C4-2B (cell line): ENCODE results near the gene PRKCD.

Experiments used
- H3K27ac ChIP-seq: fragments of 450-650 bp; 2 replicates; pipeline ENCODE4 v1.5.1; 2017
- CTCF ChIP-seq: fragments of 450-650 bp; conservative IDR thresholded peaks from 2 replicates; pipeline ENCODE4 v1.5.1; 2017; ENCODE audit warnings: mild to moderate bottlenecking
- ZFX ChIP-seq: fragments of 450-650 bp; IDR thresholded peaks from 2 replicates; pipeline ENCODE4 v1.6.1; 2017

PRKCD gene

GRCh38 chr3:53174346-53175250 lies 13.6 kb downstream of the PRKCD start:
- TF ChIP-seq ZFX = no peak
- no peak overlapping the region for H3K27ac ChIP-seq

- no peak overlapping the region for H3K27ac ChIP-seq
- no peak for TF ChIP-seq ZFX
- TF ChIP-seq CTCF = no peak
Observed at GRCh38 chr3:53175613-53176540, 14.9 kb downstream of the PRKCD start.

GRCh38 chr3:53178246-53178645 lies 17.2 kb downstream of the PRKCD start:
- H3K27ac ChIP-seq = no peak overlapping the region
- TF ChIP-seq ZFX (no peak), CTCF (no peak)

GRCh38 chr3:53179580-53179979 lies 18.6 kb downstream of the PRKCD start:
- no peak overlapping the region for H3K27ac ChIP-seq
- TF ChIP-seq CTCF (no peak), ZFX (no peak)

GRCh38 chr3:53180305-53181023 lies 19.5 kb downstream of the PRKCD start:
- H3K27ac ChIP-seq = no peak overlapping the region
- TF ChIP-seq CTCF = no peak
- no peak for TF ChIP-seq ZFX

- no peak overlapping the region for H3K27ac ChIP-seq
- TF ChIP-seq CTCF (no peak), ZFX (no peak)
Observed at GRCh38 chr3:53181024-53181371, 20.0 kb downstream of the PRKCD start.

GRCh38 chr3:53181528-53181927 lies 20.5 kb downstream of the PRKCD start:
- no peak for TF ChIP-seq CTCF
- no peak for TF ChIP-seq ZFX
- H3K27ac ChIP-seq = no peak overlapping the region
